ENCODE data around the gene PRSS37. TPM values are rescaled to one million over a fixed set of nuclear protein-coding genes. Genes with fewer than 3 reads are reported as not detected.

Gene PRSS37
- not detected for total RNA-seq

- Histone ChIP-seq H3K4me3 (no peak within 1 kb of the TSS), H3K27me3 (no peaks in the 10 kb centered on the region), H3K36me3 (replicated peaks in 1 of 2; ENCODE audit: insufficient read depth in 1 of 2, low read depth in 2 of 2) (no peaks in the 10 kb centered on the region), H3K27ac (peak within 1 kb of the TSS; percentile 61 to 77 (median 67)), H3K4me1 (peaks cover 53% of the 10 kb centered on the region), H3K9me3 (no peaks in the 10 kb centered on the region)
- ATAC-seq: no peak
- DNase-seq: no peak
- intact Hi-C loops (cut with DNase I): no loop called here
- TF ChIP-seq POLR2A (IDR thresholded peaks at IDR 0.05) (no peak), CTCF (IDR thresholded peaks at IDR 0.05) (no peak)
Measured at GRCh38 chr7:141841385-141841784, at the start of gene PRSS37. PRSS37 (minus strand) TSS chr7:141841485; CDS start chr7:141841049, 436 bp downstream.

- intact Hi-C loops (cut with DNase I): no loop called here
- WGBS, 2 donors: 93 to 96% methylated on average over 1 of the region's 1 CpG
- H3K27ac ChIP-seq: no peak overlapping the region
Measured at GRCh38 chr7:141889321-141889720, 48.0 kb upstream of the PRSS37 start.

GRCh38 chr7:141884539-141885225 is 43.4 kb upstream of the PRSS37 start:
- intact Hi-C loops (cut with DNase I): no loop called here
- no peak for ATAC-seq
- WGBS, 2 donors: 68 to 75% methylated on average over 5 of the region's 5 CpGs
- H3K36me3 ChIP-seq (replicated peaks in 1 of 2; ENCODE audit: insufficient read depth in 1 of 2, low read depth in 2 of 2): no peaks in the 10 kb centered on the region
- no peaks in the 10 kb centered on the region for H3K4me1 ChIP-seq
- no peak overlapping the region for H3K4me3 ChIP-seq
- TF ChIP-seq POLR2A (IDR thresholded peaks at IDR 0.05) (no peak), CTCF (IDR thresholded peaks at IDR 0.05) (no peak)
- H3K27ac ChIP-seq: no peak overlapping the region
- no peak for DNase-seq
- no peaks in the 10 kb centered on the region for H3K27me3 ChIP-seq
- no peaks in the 10 kb centered on the region for H3K9me3 ChIP-seq

More at GRCh38 chr7:141889321-141889720, 48.0 kb upstream of the PRSS37 start:
- ATAC-seq: no peak
- H3K4me3 ChIP-seq: no peak overlapping the region
- no peak for TF ChIP-seq POLR2A (IDR thresholded peaks at IDR 0.05)
- no peak for TF ChIP-seq CTCF (IDR thresholded peaks at IDR 0.05)
- H3K9me3 ChIP-seq: no peaks in the 10 kb centered on the region
- no peaks in the 10 kb centered on the region for H3K4me1 ChIP-seq
- no peaks in the 10 kb centered on the region for H3K27me3 ChIP-seq
- H3K36me3 ChIP-seq (replicated peaks in 1 of 2; ENCODE audit: insufficient read depth in 1 of 2, low read depth in 2 of 2): no peaks in the 10 kb centered on the region
- no peak for DNase-seq

DNA sequence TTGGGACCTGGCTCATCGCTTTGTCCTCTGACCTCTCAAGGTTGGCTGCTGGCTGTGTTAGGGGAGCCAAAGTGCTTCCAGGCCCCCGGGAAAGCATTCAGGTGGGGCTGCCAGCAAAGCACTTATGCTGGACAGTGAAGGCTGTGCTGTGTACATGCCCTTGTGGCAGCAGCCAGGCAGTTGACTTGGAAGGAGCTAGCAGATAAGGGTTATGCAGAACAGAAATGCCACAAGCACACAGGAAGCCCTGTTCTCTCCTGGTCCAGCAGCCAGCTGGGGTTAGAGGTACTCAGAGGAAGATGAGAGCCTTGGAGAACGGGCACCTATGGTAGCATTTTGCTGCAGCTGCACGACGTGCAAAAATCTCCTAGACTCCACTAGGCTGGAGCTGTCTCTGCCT is 39.7 kb upstream of the PRSS37 start:
- Histone ChIP-seq H3K27me3 (no peaks in the 10 kb centered on the region), H3K36me3 (replicated peaks in 1 of 2; ENCODE audit: insufficient read depth in 1 of 2, low read depth in 2 of 2) (no peaks in the 10 kb centered on the region), H3K4me3 (no peak overlapping the region), H3K27ac (no peak overlapping the region), H3K9me3 (no peaks in the 10 kb centered on the region), H3K4me1 (no peaks in the 10 kb centered on the region)
- TF ChIP-seq CTCF (IDR thresholded peaks at IDR 0.05): no peak
- no peak for TF ChIP-seq POLR2A (IDR thresholded peaks at IDR 0.05)
- ATAC-seq: no peak
- DNase-seq: no peak
- intact Hi-C loops (cut with DNase I): no loop called here
- 53 to 59% methylated on average over 5 of the region's 5 CpGs for WGBS, 2 donors

DNA sequence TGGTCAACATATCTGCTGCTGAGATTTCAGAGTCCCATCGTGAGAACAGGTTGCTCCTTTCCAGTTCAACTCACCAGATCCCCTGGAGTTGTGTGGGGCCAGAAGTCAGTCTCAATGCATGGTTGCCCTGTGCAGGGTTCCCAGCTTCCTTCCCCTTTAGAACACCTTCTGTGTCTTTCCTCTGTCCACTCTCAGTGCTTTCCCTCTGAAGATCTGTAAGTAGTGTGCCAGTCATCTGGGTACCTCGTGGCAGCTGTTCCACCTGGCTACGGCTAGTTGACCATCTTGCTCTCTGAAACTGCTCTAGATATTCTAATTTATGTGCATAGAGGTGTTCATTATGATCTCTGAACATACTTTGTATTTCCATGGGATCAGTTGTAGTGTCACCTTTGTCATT is 36.1 kb upstream of the PRSS37 start:
- no peak for DNase-seq
- no peaks in the 10 kb centered on the region for H3K27me3 ChIP-seq
- intact Hi-C loops (cut with DNase I): no loop called here
- no peaks in the 10 kb centered on the region for H3K36me3 ChIP-seq (replicated peaks in 1 of 2; ENCODE audit: insufficient read depth in 1 of 2, low read depth in 2 of 2)
- no peaks in the 10 kb centered on the region for H3K9me3 ChIP-seq
- no peak for TF ChIP-seq POLR2A (IDR thresholded peaks at IDR 0.05)
- no peak for TF ChIP-seq CTCF (IDR thresholded peaks at IDR 0.05)
- no peaks in the 10 kb centered on the region for H3K4me1 ChIP-seq
- no peak for ATAC-seq
- no peak overlapping the region for H3K4me3 ChIP-seq
- WGBS, 2 donors: 87 to 93% methylated on average over 3 of the region's 3 CpGs
- no peak overlapping the region for H3K27ac ChIP-seq

All from body of pancreas (tissue), 4 donors.